Hematopoietic multipotent progenitor cell treated with erythropoietin and hydrocortisone succinate and interleukin-3 and kit ligand, for 17 days (in vitro differentiated cells): ENCODE measurements around the gene COLEC11.

Source experiments
- DNase-seq: peaks from one replicate; pipeline ENCODE4 v3.0.0-alpha.2; 2015; ENCODE audit warnings: low spot score

Gene COLEC11

DNA sequence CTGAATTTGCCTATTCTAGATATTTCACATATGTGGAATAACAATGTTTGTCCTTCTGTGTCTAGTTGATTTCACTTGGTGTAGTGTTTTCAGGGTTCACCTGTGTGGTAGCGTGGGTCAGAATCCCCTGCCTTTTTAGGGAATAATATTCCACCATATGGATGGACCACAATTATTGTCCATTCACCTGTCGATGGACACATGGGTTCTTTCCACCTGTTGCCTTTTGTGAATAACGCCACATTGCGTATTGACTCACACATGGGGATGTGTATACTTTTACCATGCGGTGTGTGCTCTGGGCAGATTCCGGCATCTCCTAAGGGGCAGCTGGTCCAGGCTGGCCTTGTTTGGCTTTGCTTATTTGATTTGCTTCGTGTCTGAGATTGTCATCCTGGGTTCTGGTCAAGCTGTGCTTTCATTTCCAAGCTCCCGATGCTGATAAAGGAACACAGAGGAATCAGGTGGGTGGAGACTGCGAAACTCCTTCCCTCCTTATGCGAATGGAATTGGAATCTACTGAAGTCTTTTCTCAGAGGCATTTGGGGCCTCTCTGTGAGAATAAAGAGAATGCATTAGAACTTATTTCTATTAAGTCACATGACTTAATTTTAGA, 44.2 kb downstream of the COLEC11 start:
- DNase-seq: no peak

- DNase-seq: no peak
These were observed 44.7 kb downstream of the COLEC11 start for GRCh38 chr2:3639653-3640052.

GRCh38 chr2:3641181-3641580, 46.3 kb downstream of the COLEC11 start:
- DNase-seq: no peak

- DNase-seq: no peak
These were observed 47.0 kb downstream of the COLEC11 start for GRCh38 chr2:3641841-3642421.

DNA sequence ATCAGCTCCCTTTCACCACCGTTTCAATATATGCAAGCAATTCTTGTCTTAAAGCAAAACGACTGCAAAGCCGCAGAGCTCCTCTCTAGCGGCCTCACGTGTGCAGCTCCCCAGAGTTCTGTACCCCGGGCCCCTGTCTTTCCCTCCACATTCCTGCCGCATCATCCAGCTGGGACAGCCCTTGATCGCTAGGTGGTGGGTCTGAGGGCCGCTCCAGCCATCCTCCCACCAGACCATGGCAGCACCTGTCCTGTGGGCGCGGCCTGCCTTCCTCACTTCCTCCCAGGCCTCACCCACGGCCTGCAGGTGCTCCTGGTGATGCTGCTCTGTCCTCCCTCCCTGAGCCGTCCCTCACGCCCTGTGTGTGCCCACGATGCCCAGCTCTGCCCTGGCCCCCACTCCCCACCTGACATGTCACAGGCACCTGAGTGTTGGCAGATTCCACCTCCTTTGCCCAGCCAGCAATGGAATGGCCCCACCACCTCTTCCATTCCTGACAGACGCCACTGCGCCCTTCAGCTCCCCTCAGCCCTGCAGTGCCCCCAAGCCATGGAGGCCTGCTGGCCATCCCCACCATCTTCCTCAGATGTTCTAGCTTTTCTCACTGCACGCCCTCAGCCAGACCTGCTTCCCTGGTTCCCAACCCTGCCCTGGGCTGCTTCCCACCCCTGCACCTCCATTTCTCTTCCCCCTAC, 47.8 kb downstream of the COLEC11 start:
- no peak for DNase-seq

DNA sequence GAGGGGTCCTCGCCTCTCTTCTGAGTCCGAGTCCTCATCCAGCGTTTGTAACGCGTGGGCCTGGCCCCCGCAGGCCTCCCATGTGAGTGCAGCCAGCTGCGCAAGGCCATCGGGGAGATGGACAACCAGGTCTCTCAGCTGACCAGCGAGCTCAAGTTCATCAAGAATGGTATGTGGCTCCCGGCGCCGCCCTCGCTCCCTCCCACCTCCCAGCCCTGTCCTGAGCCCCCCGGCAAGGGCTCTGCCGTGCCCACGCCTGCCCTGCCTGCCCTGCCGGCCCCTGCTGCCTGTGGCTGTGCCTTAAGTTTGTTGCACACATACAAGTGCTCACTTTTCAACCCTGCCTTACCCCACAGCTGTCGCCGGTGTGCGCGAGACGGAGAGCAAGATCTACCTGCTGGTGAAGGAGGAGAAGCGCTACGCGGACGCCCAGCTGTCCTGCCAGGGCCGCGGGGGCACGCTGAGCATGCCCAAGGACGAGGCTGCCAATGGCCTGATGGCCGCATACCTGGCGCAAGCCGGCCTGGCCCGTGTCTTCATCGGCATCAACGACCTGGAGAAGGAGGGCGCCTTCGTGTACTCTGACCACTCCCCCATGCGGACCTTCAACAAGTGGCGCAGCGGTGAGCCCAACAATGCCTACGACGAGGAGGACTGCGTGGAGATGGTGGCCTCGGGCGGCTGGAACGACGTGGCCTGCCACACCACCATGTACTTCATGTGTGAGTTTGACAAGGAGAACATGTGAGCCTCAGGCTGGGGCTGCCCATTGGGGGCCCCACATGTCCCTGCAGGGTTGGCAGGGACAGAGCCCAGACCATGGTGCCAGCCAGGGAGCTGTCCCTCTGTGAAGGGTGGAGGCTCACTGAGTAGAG, 48.7 kb downstream of the COLEC11 start:
- no peak for DNase-seq

DNA sequence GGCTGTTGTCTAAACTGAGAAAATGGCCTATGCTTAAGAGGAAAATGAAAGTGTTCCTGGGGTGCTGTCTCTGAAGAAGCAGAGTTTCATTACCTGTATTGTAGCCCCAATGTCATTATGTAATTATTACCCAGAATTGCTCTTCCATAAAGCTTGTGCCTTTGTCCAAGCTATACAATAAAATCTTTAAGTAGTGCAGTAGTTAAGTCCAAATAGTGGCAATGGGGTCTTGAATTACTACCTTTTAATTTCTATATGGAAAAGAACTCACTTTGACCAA, 49.3 kb downstream of the COLEC11 start:
- DNase-seq: no peak

DNA sequence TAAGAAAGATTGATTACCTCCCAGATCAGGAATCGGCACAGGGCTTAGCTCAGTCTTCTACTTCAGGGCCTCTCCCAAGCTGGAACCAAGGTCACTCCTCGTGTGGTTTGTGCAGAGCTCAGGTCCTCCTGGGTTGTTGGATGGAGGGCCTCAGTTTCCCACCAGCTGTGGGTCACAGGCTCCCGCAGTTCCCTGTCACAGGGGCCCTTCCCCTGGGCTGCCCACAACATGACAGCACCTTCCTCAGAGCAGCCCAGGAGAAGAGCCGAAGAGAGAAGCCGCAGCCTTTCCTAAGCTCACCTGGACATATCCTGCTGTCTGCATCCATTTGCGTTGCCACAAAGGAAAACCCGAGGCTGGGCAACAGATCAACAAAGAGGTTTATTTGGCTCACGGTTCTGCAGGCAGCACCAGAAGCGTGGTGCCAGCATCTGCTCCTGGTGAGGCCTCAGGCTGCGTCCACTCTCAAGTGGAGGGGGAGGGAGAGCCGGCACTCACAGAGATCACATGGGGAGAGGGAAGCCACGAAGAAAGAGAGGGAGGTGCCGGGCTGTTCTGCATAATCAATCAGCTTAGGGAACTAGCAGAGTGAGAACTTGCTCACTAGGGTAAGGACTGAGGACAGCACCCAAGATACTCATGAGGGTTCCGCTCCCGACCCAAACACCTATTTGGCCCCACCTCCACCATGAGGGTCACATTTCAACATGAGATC, 50.1 kb downstream of the COLEC11 start:
- no peak for DNase-seq

GRCh38 chr2:3645745-3646389, 51.0 kb downstream of the COLEC11 start:
- no peak for DNase-seq

- no peak for DNase-seq
These were observed 51.5 kb downstream of the COLEC11 start for GRCh38 chr2:3646446-3646845.

DNA sequence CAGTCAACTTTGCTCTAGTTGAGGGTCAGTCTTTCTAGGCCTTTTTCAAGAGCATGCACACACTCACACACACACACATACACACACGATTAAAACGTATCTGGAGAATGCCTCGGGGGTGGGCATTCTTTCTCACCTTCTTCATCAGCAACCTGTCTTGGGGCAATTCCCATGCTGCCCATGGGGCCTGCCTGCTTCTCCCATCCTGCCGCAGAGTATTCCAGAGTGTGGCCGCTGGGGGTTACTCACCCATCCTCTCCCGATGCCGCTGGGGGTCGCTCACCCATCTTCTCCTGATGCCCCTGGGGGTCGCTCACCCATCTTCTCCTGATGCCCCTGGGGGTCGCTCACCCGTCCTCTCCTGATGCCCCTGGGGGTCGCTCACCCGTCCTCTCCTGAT, 52.3 kb downstream of the COLEC11 start:
- no peak for DNase-seq

GRCh38 chr2:3647831-3648651, 53.1 kb downstream of the COLEC11 start:
- no peak for DNase-seq

- no peak for DNase-seq
These were observed 53.8 kb downstream of the COLEC11 start for GRCh38 chr2:3648652-3649177.

DNA sequence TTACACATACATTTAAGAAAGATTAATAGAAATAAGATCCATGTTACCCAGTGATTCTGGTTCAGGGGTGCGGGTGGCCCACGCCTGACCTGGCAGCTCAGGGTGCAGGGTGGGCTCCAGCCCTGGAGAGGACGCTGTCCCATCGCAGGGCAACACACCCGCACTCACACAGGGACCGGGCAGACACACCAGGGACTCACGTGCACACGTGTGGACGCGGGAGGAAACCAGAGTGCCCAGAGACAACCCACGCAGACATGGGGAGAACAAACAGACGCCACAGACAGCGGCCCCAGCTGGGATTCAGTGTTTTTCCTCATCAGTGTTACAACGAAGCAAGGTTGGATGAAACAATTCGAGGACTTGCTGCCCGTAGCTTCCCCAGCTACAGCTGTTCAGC, 54.7 kb downstream of the COLEC11 start:
- no peak for DNase-seq

DNA sequence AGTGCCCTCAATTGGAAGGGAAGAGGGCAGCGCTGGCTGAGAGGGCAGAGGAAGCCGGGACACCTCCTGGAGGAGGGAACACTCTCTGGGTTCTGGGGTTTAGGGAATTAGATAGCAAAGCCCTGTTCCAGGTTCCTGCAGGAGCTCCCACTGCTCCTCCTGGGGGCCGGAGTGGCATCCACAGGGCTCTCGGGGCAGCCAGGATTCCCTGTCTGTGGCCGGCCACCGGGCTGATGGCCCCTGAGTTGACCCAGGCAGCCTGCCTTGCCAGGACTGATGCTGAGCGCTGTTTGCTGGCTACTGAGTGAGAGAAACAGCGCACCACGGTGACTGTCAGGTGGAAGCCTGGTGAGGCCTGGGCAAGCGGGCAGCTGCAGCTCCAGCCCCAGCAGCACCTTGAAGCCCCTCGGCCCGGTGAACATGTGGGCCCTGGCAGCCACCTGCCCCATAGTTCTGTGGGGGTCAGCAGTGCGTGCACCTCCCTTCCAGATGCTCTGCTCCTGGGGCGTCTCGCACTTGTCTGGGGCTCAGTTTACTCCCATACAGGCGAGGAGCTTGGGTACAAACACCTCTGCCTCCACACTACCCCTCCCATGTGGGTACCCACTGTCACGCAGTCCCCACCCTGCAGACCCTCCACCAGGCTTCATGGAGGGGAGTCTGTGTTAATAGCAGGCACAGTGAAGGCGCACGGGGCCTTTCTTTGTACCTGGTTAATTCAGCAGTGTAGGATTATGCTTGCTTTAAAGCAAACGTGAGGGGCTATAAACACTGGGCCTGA, 55.4 kb downstream of the COLEC11 start:
- no peak for DNase-seq

GRCh38 chr2:3651691-3652648, 57.1 kb downstream of the COLEC11 start:
- DNase-seq: no peak

- DNase-seq: no peak
These were observed 58.1 kb downstream of the COLEC11 start for GRCh38 chr2:3652896-3653625.

DNA sequence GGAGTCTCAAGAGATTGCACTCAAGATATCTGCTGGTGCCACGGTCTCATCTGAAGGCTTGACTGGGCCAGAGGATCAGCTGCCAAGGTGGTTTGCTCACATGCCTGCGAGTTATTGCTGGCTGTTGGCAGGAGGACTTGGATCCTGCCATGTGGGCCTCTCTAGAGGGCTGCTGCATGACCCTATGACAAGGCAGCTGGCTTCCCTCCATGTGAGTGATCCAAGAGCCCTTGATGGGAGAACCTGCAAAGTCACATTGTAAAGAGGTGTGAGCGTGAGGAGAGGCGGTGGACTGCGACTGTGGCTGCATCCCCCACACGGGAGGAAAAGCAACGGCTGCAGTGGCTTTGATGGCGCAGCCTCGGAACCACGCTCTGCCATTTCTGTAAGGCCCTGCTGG, 59.1 kb downstream of the COLEC11 start:
- DNase-seq: no peak
